Astrocyte (in vitro differentiated cells and primary cell): ENCODE measurements around the gene HIPK1. TPM values are rescaled to one million over a fixed set of nuclear protein-coding genes. Genes with fewer than 3 reads are reported as not detected.

Experiments used
- DNase-seq: peaks from one replicate; pipeline ENCODE4 v3.0.0-alpha.2; 2010; ENCODE audit warnings: low read depth
- FAIRE-seq: peaks from 2 replicates; lab custom pipeline; 2011; peaks lifted over from hg19 to GRCh38; lab: Jason Lieb, UNC
- H2AFZ ChIP-seq: 2 replicates; pipeline ENCODE4 v1.6.0; 2012; ENCODE audit warnings: low read depth, low read length, inconsistent platforms
- H3K27ac ChIP-seq: 2 replicates; pipeline ENCODE4 v1.5.1; 2011; ENCODE audit warnings: low read depth, low read length, inconsistent platforms
- H3K27me3 ChIP-seq: 2 replicates; pipeline ENCODE4 v1.6.0; 2011; ENCODE audit warnings: low read length, inconsistent platforms; ENCODE audit not compliant: insufficient read depth
- H3K36me3 ChIP-seq: 2 replicates; pipeline ENCODE4 v1.5.1; 2011; ENCODE audit warnings: low read length, inconsistent platforms; ENCODE audit not compliant: insufficient read depth
- H3K4me1 ChIP-seq: 2 replicates; pipeline ENCODE4 v1.5.1; 2011; ENCODE audit warnings: low read length, inconsistent platforms; ENCODE audit not compliant: insufficient read depth
- H3K4me2 ChIP-seq: 2 replicates; pipeline ENCODE4 v1.6.0; 2012; ENCODE audit warnings: low read length, inconsistent platforms
- H3K4me3 ChIP-seq: 2 replicates; pipeline ENCODE4 v1.5.1; 2011; ENCODE audit warnings: low read depth, mild to moderate bottlenecking, low read length, inconsistent platforms; ENCODE audit not compliant: insufficient read depth
- H3K79me2 ChIP-seq: 2 replicates; pipeline ENCODE4 v1.6.0; 2012; ENCODE audit warnings: mild to moderate bottlenecking, low read length, inconsistent platforms; ENCODE audit not compliant: insufficient read depth
- H3K9ac ChIP-seq: 2 replicates; pipeline ENCODE4 v1.6.0; 2012; ENCODE audit warnings: mild to moderate bottlenecking, low read length, inconsistent platforms
- H3K9me3 ChIP-seq: 2 replicates; pipeline ENCODE4 v1.5.1; 2012; ENCODE audit warnings: low read depth, mild to moderate bottlenecking, low read length, inconsistent platforms; ENCODE audit not compliant: insufficient read depth
- H4K20me1 ChIP-seq: 2 replicates; pipeline ENCODE4 v1.6.0; 2012; ENCODE audit warnings: low read length, inconsistent platforms; ENCODE audit not compliant: insufficient read depth
- H3K27ac Mint-ChIP-seq: one replicate; pipeline ENCODE4 v1.8.0; 2021; ENCODE audit warnings: mild to moderate bottlenecking, mixed read lengths; ENCODE audit not compliant: unreplicated experiment
- H3K27me3 Mint-ChIP-seq: one replicate; pipeline ENCODE4 v1.8.0; 2021; ENCODE audit warnings: low read depth, mixed read lengths; ENCODE audit not compliant: unreplicated experiment
- H3K36me3 Mint-ChIP-seq: one replicate; pipeline ENCODE4 v1.8.0; 2021; ENCODE audit warnings: low read depth, mixed read lengths; ENCODE audit not compliant: unreplicated experiment
- H3K4me1 Mint-ChIP-seq: one replicate; pipeline ENCODE4 v1.8.0; 2021; ENCODE audit warnings: low read depth, mixed read lengths; ENCODE audit not compliant: unreplicated experiment
- H3K4me3 Mint-ChIP-seq: one replicate; pipeline ENCODE4 v1.8.0; 2021; ENCODE audit warnings: mild to moderate bottlenecking, moderate library complexity, mixed read lengths; ENCODE audit not compliant: unreplicated experiment
- H3K9me3 Mint-ChIP-seq: one replicate; pipeline ENCODE4 v1.8.0; 2021; ENCODE audit warnings: mild to moderate bottlenecking, mixed read lengths; ENCODE audit not compliant: unreplicated experiment
- EZH2 ChIP-seq: IDR thresholded peaks from 2 replicates; pipeline ENCODE4 v1.6.1; 2012; ENCODE audit warnings: mild to moderate bottlenecking, low read length, inconsistent platforms; ENCODE audit not compliant: insufficient read depth
- total RNA-seq: library from RNA; stranded (reverse); gene quantifications from 2 replicates; pipeline ENCODE4 v1.2.1, GENCODE V29; 2021
- TF ChIP-seq, protein P1 (sequence below): IDR thresholded peaks from 2 replicates; pipeline ENCODE4 v1.5.1; 2011; ENCODE audit warnings: low read depth, mild to moderate bottlenecking, inconsistent platforms, low read length, moderate library complexity; ENCODE audit not compliant: insufficient read depth

HIPK1 gene
- total RNA-seq, 1 donor from 2014 or later: 55.4 TPM

DNA sequence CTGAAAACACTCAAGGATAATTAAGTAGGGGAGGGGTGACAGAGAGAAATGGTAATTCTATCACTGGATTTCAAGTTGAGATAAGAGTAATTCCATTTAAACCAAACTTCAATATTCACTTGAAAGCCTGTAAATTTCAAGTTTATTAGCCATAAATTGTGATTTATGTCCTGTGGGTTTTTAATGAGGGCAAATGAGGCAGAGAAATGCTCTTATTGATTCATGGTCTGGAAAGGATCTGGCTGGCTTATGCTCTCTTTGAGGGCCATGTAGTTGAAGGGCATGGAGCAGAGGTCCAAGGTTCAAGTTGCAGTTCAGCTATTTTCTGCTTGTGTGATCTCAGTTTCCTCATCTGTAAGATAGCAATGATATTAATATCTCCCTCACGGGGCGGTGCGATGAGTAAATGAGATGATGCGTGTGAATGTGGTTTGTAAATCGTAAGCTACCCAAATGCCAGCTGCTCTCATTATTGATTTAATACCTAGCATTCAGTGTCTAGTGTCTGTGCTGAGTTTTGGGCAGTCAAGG lies 62.4 kb downstream of the HIPK1 start:
- H3K9ac ChIP-seq: no peak overlapping the region
- DNase-seq (no peak), FAIRE-seq (no peak)
- no peak overlapping the region for H3K4me2 ChIP-seq
- no peak overlapping the region for H2AFZ ChIP-seq
- no peaks in the 10 kb centered on the region for H3K27me3 ChIP-seq
- H3K27me3 Mint-ChIP-seq: peaks cover 3% of the 10 kb centered on the region
- H4K20me1 ChIP-seq: no peaks in the 10 kb centered on the region
- H3K4me3 ChIP-seq: no peak overlapping the region
- no peak overlapping the region for H3K27ac Mint-ChIP-seq
- TF ChIP-seq EZH2: no peak
- TF ChIP-seq, protein P1, sequence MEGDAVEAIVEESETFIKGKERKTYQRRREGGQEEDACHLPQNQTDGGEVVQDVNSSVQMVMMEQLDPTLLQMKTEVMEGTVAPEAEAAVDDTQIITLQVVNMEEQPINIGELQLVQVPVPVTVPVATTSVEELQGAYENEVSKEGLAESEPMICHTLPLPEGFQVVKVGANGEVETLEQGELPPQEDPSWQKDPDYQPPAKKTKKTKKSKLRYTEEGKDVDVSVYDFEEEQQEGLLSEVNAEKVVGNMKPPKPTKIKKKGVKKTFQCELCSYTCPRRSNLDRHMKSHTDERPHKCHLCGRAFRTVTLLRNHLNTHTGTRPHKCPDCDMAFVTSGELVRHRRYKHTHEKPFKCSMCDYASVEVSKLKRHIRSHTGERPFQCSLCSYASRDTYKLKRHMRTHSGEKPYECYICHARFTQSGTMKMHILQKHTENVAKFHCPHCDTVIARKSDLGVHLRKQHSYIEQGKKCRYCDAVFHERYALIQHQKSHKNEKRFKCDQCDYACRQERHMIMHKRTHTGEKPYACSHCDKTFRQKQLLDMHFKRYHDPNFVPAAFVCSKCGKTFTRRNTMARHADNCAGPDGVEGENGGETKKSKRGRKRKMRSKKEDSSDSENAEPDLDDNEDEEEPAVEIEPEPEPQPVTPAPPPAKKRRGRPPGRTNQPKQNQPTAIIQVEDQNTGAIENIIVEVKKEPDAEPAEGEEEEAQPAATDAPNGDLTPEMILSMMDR: no peak
- H3K4me1 Mint-ChIP-seq: no peaks in the 10 kb centered on the region
- no peaks in the 10 kb centered on the region for H3K4me1 ChIP-seq
- H3K27ac ChIP-seq: no peak overlapping the region
- H3K9me3 Mint-ChIP-seq: peaks cover 20% of the 10 kb centered on the region
- no peaks in the 10 kb centered on the region for H3K79me2 ChIP-seq
- H3K9me3 ChIP-seq: no peaks in the 10 kb centered on the region
- H3K4me3 Mint-ChIP-seq: no peak overlapping the region
- H3K36me3 ChIP-seq: no peaks in the 10 kb centered on the region
- peaks cover 3% of the 10 kb centered on the region for H3K36me3 Mint-ChIP-seq

DNA sequence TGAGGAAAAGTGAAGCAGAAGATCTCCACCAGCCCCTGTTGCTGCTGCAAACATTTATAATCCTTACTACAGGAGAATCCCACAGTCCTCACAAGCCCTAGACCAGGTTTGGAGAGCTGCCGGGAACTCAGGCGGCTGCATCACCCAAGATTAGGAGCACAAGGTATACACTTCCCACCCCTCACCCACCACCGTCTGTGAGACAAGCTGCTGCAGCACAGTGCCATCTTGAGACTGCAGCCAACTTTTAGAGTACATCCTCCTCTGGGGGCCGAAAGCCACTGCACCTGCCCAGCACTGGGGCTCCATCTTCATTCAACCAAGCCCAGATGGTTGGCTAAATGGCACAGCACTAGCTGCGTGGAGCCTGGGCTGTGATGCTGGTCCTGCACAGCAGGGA lies 63.9 kb downstream of the HIPK1 start:
- H3K79me2 ChIP-seq: no peaks in the 10 kb centered on the region
- H3K27ac ChIP-seq: no peak overlapping the region
- H3K4me1 ChIP-seq: no peaks in the 10 kb centered on the region
- H3K4me3 ChIP-seq: no peak overlapping the region
- no peak overlapping the region for H3K9ac ChIP-seq
- H2AFZ ChIP-seq: no peak overlapping the region
- no peak overlapping the region for H3K27ac Mint-ChIP-seq
- peaks cover 18% of the 10 kb centered on the region for H3K9me3 Mint-ChIP-seq
- no peak for DNase-seq
- H3K4me2 ChIP-seq: no peak overlapping the region
- H3K36me3 Mint-ChIP-seq: peaks cover 3% of the 10 kb centered on the region
- no peaks in the 10 kb centered on the region for H3K27me3 ChIP-seq
- H3K36me3 ChIP-seq: no peaks in the 10 kb centered on the region
- H3K9me3 ChIP-seq: no peaks in the 10 kb centered on the region
- H3K4me1 Mint-ChIP-seq: no peaks in the 10 kb centered on the region
- no peak for FAIRE-seq
- TF ChIP-seq, protein P1: no peak
- TF ChIP-seq EZH2: no peak
- peaks cover 3% of the 10 kb centered on the region for H3K27me3 Mint-ChIP-seq
- H4K20me1 ChIP-seq: no peaks in the 10 kb centered on the region
- H3K4me3 Mint-ChIP-seq: no peak overlapping the region

DNA sequence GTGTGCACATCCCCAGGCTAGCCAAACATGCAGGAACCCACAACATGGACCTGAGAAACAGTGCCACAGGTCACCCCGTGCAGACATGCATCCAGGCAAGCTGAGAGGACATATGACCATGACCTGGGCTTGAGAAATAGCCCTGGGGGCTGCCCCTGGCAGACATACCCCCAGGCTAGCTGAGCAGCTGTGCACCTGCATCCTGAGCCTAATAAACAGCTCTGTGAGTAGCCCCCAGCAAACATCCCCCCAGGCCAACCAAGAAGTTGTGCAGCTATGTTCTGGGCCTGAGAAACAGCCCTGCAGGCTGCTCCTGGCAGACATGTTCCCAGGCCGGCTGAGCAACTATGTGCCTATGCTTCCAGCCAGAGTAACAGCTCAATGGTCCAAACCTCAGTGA lies 64.6 kb downstream of the HIPK1 start:
- Histone ChIP-seq H3K27me3 (no peaks in the 10 kb centered on the region), H3K4me2 (no peak overlapping the region), H4K20me1 (no peaks in the 10 kb centered on the region), H3K9ac (no peak overlapping the region), H3K9me3 (no peaks in the 10 kb centered on the region), H3K79me2 (no peaks in the 10 kb centered on the region), H3K36me3 (no peaks in the 10 kb centered on the region), H3K4me1 (no peaks in the 10 kb centered on the region), H3K4me3 (no peak overlapping the region), H2AFZ (no peak overlapping the region), H3K27ac (no peak overlapping the region)
- Mint-ChIP-seq H3K4me1 (no peaks in the 10 kb centered on the region), H3K27ac (no peak overlapping the region), H3K27me3 (peaks cover 5% of the 10 kb centered on the region), H3K4me3 (no peak overlapping the region), H3K9me3 (peaks cover 16% of the 10 kb centered on the region), H3K36me3 (peaks cover 3% of the 10 kb centered on the region)
- TF ChIP-seq EZH2: no peak
- TF ChIP-seq, protein P1: no peak
- DNase-seq (no peak), FAIRE-seq (no peak)
